ENCODE results near the gene ZFYVE16.

ZFYVE16 gene

GRCh38 chr5:80407735-80408483 is at the start of gene ZFYVE16:
Gene ZFYVE16 (plus strand): TSS chr5:80408064. CDS start chr5:80434148, 26,084 bp downstream.
- no peak for TF ChIP-seq ZFX (IDR thresholded peaks at IDR 0.05; ENCODE audit: borderline replicate concordance)
- peak; percentile 47 for TF ChIP-seq CTCF (IDR thresholded peaks at IDR 0.05)
- peak within 1 kb of the TSS; percentile 91 for H3K27ac ChIP-seq

- no peak for TF ChIP-seq CTCF (IDR thresholded peaks at IDR 0.05)
- no peak for TF ChIP-seq ZFX (IDR thresholded peaks at IDR 0.05; ENCODE audit: borderline replicate concordance)
- no peak overlapping the region for H3K27ac ChIP-seq
Observed at GRCh38 chr5:80360914-80361444, 46.9 kb upstream of the ZFYVE16 start.

- no peak for TF ChIP-seq CTCF (IDR thresholded peaks at IDR 0.05)
- TF ChIP-seq ZFX (IDR thresholded peaks at IDR 0.05; ENCODE audit: borderline replicate concordance): no peak
- no peak overlapping the region for H3K27ac ChIP-seq
Observed at GRCh38 chr5:80364892-80365291, 43.0 kb upstream of the ZFYVE16 start.

GRCh38 chr5:80368661-80369480 is 39.0 kb upstream of the ZFYVE16 start:
- no peak for TF ChIP-seq ZFX (IDR thresholded peaks at IDR 0.05; ENCODE audit: borderline replicate concordance)
- no peak for TF ChIP-seq CTCF (IDR thresholded peaks at IDR 0.05)
- H3K27ac ChIP-seq: no peak overlapping the region

GRCh38 chr5:80369521-80369920 is 38.3 kb upstream of the ZFYVE16 start:
- no peak for TF ChIP-seq CTCF (IDR thresholded peaks at IDR 0.05)
- no peak for TF ChIP-seq ZFX (IDR thresholded peaks at IDR 0.05; ENCODE audit: borderline replicate concordance)
- no peak overlapping the region for H3K27ac ChIP-seq

- no peak overlapping the region for H3K27ac ChIP-seq
Observed at GRCh38 chr5:80370390-80370789, 37.5 kb upstream of the ZFYVE16 start.

More at GRCh38 chr5:80370390-80370789, 37.5 kb upstream of the ZFYVE16 start:
- no peak for TF ChIP-seq CTCF (IDR thresholded peaks at IDR 0.05)
- TF ChIP-seq ZFX (IDR thresholded peaks at IDR 0.05; ENCODE audit: borderline replicate concordance): no peak

Data from 22Rv1 (cell line).